GM19372 (cell line): ENCODE measurements around the gene HSPA4L.

ENCODE experiments used
- ATAC-seq: cut with Tn5 transposase; IDR thresholded peaks from one replicate; pipeline ENCODE4 v1.9.1; 2021; ENCODE audit warnings: mild to moderate bottlenecking, low read depth, moderate library complexity; ENCODE audit not compliant: unreplicated experiment

HSPA4L gene

GRCh38 chr4:127782275-127783025, at the start of gene HSPA4L:
TSS of gene HSPA4L (plus strand) at chr4:127782322. CDS start at chr4:127782551, 229 bp downstream.
- ATAC-seq: peak; percentile 29

GRCh38 chr4:127732623-127733328, 49.3 kb upstream of the HSPA4L start:
- ATAC-seq: peak; percentile 82

GRCh38 chr4:127734976-127735375, 47.1 kb upstream of the HSPA4L start:
- ATAC-seq: no peak

- no peak for ATAC-seq
Measured at GRCh38 chr4:127737295-127737694, 44.8 kb upstream of the HSPA4L start.

GRCh38 chr4:127741247-127741646, 40.9 kb upstream of the HSPA4L start:
- no peak for ATAC-seq

- no peak for ATAC-seq
Measured at GRCh38 chr4:127747883-127748282, 34.2 kb upstream of the HSPA4L start.

GRCh38 chr4:127748957-127749356, 33.2 kb upstream of the HSPA4L start:
- no peak for ATAC-seq

GRCh38 chr4:127756906-127757305, 25.2 kb upstream of the HSPA4L start:
- ATAC-seq: no peak

GRCh38 chr4:127759228-127759820, 22.8 kb upstream of the HSPA4L start:
- peak; percentile 46 for ATAC-seq

- peak; percentile 4 for ATAC-seq
Measured at GRCh38 chr4:127759893-127760292, 22.2 kb upstream of the HSPA4L start.

- ATAC-seq: no peak
Measured at GRCh38 chr4:127771535-127772275, 10.4 kb upstream of the HSPA4L start.

GRCh38 chr4:127772769-127773671, 9.1 kb upstream of the HSPA4L start:
- no peak for ATAC-seq

GRCh38 chr4:127775843-127776242, 6.3 kb upstream of the HSPA4L start:
- no peak for ATAC-seq

GRCh38 chr4:127776620-127777019, 5.5 kb upstream of the HSPA4L start:
- no peak for ATAC-seq

GRCh38 chr4:127777487-127777886, 4.6 kb upstream of the HSPA4L start:
- ATAC-seq: no peak

- ATAC-seq: no peak
Measured at GRCh38 chr4:127778102-127778501, 4.0 kb upstream of the HSPA4L start.

- ATAC-seq: no peak
Measured at GRCh38 chr4:127780598-127780997, 1.5 kb upstream of the HSPA4L start.

GRCh38 chr4:127781300-127782024, 660 bp upstream of the HSPA4L start:
- ATAC-seq: peak; percentile 39

GRCh38 chr4:127782025-127782274, 172 bp upstream of the HSPA4L start:
- ATAC-seq: peak; percentile 84
